Upper lobe of left lung (tissue), 4 donors: Measurements from ENCODE around the gene AFF3.

Experiments used
- CTCF ChIP-seq, 6 experiments: fragments of 450-650 bp in 4 of 6; fragments of 200-600 bp in 2 of 6; sonication (generic) in 2 of 6; IDR thresholded peaks; one replicate each; pipeline ENCODE4 v1.5.1; 2016 to 2019; ENCODE audit warnings: antibody characterized with exemption in 6 of 6
- EP300 ChIP-seq, 4 donors: sonication (generic); formaldehyde crosslinking; IDR thresholded peaks; one replicate each; pipeline ENCODE4 v1.5.1; 2017; ENCODE audit warnings: antibody characterized with exemption in 4 of 4, control low read depth in 2 of 4
- POLR2A ChIP-seq, 4 donors: fragments of 450-650 bp; IDR thresholded peaks; one replicate each; pipeline ENCODE4 v1.5.1; 2016 to 2017; ENCODE audit warnings: antibody characterized with exemption in 4 of 4, mild to moderate bottlenecking in 2 of 4

- no peak for TF ChIP-seq CTCF (IDR thresholded peaks at IDR 0.05)
- no peak for TF ChIP-seq POLR2A (IDR thresholded peaks at IDR 0.05)
- TF ChIP-seq EP300 (IDR thresholded peaks at IDR 0.05), result no peak
Measured at GRCh38 chr2:100006516-100006915, 135.9 kb downstream of the AFF3 start.
